ELR (cell line): ENCODE data around the gene RRBP1.

Experiments
- DNase-seq: peaks from one replicate; pipeline ENCODE4 v3.0.0-alpha.2; 2015; ENCODE audit warnings: low read depth

Gene RRBP1

GRCh38 chr20:17634661-17635331 is 47.2 kb downstream of the RRBP1 start:
- no peak for DNase-seq

DNA sequence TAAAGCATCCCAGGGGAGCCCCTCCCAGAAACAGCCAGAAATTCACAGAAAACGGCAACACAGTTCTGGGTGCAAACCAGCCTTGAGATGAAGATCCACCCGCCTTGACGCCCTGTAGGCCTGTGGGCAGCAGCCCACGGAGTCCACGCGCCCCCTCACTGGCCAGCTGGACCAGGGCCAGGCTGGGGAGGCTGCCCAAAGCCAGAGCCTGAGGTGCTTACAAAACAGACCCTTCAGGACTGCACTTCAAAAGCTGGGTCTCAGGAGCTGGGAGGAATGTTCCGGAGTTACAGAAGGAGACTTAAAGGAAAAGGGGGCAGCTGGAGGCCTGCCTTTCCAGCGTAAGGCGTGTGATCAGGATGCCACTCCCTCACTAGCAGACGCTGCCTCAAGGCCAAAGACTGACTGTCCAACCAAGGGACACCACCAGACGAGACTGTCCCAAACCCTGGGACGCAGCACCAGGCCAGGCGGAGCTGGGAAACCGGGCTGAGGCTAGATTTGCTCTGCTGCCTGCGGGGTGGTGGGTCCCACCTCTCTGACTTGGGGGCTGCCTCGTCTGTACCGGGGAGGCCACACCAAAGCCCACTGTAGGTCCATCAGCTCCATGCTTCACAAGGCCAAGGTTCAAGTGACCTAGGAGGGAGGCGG is 48.1 kb downstream of the RRBP1 start:
- no peak for DNase-seq

GRCh38 chr20:17633221-17633849 is 48.7 kb downstream of the RRBP1 start:
- DNase-seq = no peak

GRCh38 chr20:17631576-17632319 is 50.3 kb downstream of the RRBP1 start:
- DNase-seq = no peak

DNA sequence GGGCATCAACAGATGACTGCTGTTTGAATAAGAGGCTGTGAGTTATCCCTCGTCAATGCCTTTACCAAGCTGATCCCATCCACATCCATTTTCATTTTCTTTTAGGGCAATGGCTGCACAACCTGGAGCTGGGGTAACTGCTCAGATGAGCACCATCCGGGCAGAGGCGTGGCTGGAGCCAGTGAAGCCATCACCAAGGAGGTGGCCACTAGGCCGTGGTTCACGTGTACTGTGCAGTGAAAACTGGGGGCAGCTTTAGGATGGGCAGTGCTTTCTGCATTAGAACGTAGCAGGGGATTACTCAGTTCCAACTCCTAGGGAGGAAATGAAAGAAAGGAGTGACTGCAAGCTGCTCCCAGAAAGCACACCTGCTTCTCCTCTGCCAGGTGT is 51.2 kb downstream of the RRBP1 start:
- DNase-seq = no peak

DNA sequence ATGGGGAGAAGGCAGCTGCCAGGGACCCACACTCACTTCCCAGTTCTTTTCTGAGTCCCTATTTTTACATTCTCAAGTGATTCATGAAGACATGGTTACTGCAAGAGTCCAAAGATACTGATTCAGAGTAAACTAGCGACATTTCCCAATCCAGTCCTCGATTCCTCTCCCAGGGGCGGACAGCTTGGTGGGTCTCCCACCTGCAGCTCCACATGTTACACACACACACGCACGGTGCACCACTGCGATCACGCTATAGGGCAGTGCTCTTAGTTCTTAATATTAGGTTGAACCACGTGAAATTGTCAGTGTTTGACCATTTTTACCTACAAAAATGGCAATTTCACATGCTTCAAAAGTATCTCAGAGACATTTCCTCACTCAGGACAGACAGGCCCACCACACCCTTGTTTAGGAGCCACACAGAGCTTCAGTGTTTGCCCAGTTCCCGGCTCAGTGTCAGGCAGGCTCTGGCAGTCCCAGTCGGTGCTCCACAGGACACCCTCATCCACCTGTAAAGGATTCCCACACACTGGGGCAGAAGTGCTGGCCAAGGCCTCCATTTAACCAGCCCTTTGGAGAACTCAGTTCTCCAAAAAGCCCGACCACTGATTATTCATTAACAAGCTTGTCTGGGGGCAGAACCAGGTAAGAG is 51.8 kb downstream of the RRBP1 start:
- no peak for DNase-seq

DNA sequence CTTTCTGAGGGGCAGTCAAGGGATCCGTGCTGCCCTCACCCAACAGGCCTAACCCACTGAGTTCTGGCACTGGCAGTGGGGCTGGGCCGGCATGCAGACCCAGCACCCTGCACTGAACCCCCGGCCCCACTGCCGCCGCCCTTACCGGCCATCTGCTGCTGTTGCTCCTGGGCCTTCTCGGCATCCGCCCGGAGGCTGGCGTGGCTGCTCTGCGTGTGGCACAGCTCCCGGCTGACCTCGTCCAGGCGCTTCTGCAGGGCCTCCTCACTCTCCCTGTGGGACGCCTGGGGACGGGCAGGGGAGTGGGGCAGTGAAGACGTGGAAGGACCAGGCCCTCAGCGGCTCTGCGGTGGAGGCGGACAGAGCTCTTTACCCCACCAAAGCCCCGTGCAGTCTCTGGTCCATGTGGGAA is 52.4 kb downstream of the RRBP1 start:
- no peak for DNase-seq

DNA sequence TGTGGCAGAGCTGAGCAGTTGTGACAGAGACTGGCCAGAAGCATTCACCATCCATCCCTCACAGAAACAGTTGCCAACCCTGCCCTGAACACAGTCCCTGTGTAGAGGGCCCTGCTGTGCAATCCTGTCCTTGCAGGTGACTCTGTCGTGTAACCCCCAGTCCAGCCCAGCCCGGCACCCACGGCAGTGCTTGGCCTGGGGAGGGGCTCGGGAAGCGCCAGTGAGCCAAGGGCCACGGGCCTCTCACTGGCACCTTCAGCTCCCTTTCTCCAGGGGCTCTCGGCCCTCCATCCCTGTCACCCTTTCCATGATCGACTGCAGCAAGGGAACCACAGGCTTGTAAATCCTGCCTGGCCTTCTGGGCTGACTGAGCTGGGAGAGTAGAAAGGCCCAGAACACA is 53.0 kb downstream of the RRBP1 start:
- DNase-seq = no peak

DNA sequence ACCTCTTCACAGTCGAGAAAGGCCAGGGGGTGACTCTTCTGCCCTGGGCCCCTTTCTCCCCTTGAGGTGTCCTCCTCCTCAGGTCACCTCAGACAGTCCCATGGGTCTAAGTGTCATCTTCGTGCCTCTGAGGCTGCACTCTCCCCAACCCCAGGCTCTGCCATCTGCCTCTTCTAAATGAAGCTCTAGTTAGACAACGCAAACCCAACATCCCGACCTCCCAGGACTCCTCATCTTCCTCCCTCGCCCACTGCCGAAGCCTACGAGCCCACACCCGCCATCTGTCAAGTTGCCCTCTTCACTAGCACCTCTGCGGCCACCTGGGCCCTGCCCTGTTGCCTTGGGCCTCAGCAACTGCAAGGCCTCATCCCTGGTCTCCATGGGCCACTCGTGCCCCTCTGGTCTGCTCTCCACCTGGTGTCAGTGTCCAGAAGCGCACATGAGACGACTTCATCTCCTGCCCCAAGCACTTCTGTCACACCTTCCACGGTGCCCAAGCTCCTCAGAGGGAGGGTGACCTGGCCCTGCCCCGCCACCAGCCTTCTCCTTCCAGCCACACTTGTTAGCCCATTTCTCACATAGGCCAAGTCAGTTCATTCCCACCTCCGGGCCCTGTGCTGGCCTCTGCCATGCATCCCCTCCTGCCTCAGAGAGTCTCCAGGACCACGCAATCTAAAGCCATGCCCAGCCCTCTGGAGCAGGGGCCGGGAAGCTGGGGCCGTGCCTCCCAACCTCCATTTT is 53.8 kb downstream of the RRBP1 start:
- no peak for DNase-seq

- DNase-seq = no peak
These were observed 54.7 kb downstream of the RRBP1 start for GRCh38 chr20:17627101-17627955.

- no peak for DNase-seq
These were observed 55.6 kb downstream of the RRBP1 start for GRCh38 chr20:17626217-17627007.

GRCh38 chr20:17625246-17626051 is 56.6 kb downstream of the RRBP1 start:
- DNase-seq = no peak

DNA sequence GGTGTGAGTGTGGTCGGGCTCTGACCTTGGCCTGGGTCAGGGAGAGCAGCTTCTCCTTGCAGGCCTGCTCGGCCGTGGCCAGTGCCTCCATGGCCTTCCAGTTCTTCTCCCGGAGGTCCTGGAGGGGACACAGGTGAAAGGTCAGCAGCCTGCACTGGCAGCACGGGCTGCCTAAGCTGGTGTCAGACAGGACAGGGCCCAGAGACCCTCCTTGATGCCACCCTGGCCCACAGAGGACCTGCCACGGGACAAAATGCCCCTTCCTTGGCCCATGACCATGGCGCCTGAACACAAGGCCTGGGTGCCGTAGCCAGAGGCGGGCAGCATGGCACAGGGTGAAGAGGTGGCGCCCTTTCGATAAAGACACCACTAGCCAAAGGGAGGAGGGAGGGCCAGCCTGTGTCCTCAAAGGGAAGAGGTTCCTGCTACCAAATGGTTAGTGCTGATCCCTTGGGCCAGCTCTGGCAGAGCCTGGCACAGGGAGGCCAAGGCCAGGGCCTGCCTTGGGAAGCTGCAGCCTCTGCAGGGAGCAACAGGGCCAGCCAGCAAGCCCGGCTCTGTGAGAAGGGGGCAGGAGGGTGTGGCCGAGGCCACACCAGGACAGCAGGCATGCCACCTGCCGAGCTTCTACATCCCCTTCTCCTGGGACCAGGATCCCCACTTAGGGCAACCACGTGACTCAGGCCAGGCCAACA is 57.3 kb downstream of the RRBP1 start:
- no peak for DNase-seq

DNA sequence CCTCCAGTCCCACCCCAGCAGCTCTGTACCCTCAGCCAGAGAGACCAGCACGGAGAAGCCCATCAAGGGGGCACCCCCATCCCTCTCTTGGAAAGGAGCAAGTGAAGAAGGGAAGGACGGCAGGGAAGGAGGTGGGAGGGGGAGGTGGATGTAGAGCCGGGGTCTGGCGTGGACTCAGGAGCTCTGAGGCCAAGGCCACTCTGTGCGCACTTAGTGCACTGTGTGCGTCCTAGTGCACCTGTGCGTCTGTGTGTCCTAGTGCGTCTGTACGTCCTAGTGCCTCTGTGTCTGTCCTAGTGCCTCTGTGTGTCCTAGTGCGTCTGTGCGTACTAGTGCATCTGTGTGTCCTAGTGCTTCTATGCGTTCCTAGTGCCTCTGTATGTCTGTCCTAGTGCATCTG is 58.0 kb downstream of the RRBP1 start:
- DNase-seq = no peak

GRCh38 chr20:17622851-17623508 is 59.1 kb downstream of the RRBP1 start:
- no peak for DNase-seq

GRCh38 chr20:17622086-17622850 is 59.8 kb downstream of the RRBP1 start:
- no peak for DNase-seq
